Measurements from ENCODE around the gene PHF13.

The PHF13 gene

DNA sequence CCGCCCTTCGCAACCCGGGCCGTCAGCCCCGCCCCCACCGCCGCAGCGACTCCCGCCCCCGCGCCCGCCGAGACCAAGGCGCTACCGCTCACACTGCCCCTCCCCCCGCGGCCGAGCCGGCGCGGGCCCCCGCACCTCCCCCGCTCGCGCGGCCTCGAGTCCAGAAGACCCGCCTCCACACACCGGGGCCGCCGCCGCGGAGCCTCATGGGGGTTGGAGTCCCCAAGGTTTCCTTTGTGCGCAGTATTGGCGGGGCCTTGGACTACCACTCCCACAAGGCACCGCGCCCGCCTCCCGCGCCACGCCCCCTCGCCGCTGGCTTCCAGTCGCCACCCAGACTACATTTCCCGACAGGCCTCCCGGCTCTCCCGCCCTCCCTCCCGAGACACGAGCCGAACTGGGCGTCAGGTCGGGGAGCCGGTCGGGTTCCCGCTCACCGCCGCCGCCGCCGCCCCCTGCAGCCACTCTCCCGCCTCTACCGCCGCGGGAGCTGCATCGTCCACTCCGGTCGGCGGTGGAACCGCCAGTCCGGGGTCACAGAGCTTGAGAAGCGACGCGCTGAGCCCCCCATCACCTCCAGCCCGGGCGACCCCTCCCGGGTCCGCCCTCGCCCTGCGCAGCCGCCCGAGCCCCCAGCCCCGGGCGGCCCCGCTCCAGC is at the start of gene PHF13:
Gene PHF13 (plus strand): TSS at position 371 of the 658 bp plus-strand sequence. CDS start 336 bp downstream, outside the sequence.
- Histone ChIP-seq H3K4me3 (peak within 1 kb of the TSS; percentile 63 to 100 (median 97)), H3K27ac (peak within 1 kb of the TSS; percentile 72 to 98 (median 94))

DNA sequence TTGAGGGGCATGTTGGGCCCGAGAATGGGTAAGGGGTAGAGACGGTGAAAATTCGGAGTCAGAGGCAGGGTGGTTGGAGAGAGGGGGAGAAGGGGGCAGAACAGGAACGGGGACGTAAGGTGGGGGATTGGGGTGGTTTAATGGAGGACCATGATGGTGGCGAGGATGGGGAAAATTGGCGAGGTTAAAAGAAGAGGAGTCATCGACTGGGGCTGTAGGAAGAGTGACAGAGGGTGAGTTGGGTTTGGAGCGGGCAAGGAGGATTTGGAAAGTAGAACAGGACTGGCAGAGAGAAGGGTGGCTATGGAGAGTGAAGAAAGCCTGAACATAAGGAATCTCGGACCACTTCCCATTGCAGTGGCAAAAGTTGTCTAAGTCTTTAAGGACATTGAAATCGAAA is 44.5 kb upstream of the PHF13 start:
- H3K27ac ChIP-seq = no peak overlapping the region
- H3K4me3 ChIP-seq = no peak overlapping the region

DNA sequence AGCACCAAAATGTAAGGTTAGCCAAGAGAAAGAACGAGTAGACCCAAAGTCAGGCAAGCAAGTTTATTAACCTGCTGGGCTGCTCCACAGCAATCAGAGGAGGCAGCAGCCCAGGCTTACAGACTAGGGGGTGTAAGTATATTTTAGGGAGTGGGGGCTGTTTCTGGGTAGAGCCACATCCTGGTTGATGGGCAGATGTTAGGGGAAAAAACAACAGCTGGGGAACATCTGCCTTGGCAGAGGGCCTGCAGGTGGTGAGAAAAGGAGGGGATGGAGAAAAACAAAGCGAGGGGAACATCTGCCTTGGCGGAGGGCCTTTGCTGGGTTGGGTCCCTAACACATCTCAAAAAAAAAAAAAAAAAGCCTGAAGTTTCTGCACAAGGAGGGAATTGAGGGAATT is 43.4 kb upstream of the PHF13 start:
- no peak overlapping the region for H3K4me3 ChIP-seq
- no peak overlapping the region for H3K27ac ChIP-seq

DNA sequence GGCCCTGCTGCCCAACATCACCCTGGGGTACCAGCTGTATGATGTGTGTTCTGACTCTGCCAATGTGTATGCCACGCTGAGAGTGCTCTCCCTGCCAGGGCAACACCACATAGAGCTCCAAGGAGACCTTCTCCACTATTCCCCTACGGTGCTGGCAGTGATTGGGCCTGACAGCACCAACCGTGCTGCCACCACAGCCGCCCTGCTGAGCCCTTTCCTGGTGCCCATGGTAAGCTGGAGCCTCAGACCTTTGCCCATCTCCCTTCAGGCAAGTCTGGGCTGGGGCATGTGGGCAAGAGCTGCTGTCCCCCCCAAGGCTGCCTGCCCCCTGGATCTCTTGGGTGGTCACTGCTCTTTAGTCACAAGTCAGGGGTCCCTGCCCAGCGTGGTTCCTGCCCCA is 42.5 kb upstream of the PHF13 start:
- Histone ChIP-seq H3K4me3 (no peak overlapping the region), H3K27ac (no peak overlapping the region)

DNA sequence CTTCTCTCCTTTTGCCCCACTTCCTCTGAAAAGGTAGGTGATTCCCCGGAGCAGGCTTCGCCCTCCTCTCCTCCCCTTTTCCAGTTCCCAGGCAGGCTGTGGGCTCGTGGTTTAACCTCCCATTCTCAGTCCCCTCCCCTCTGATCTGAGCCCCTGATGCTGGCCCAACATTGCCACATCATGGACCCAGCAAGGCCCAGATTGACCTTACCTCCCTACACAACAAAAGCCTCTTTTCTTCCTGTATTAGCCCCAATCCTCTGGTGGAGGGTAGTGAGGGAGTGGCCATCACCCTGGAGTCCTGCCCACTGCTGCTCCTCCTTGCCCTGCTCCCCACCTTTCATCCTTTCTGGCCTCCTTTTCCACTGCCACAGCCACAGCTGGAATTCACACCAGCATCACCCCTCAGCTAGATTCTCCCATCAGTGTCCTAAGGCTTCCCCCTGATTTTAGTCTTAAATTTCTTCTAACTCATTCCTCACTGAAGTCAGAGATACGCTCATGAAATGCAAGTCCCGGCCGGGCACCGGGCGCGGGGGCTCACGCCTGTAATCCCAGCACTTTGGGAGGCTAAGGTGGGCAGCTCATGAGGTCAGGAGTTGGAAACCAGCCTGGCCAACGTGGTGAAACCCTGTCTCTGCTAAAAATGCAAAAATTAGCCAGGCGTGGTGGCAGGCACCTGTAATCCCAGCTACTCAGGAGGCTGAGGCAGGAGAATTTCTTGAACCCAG is 40.7 kb upstream of the PHF13 start:
- Histone ChIP-seq H3K4me3 (no peak overlapping the region), H3K27ac (no peak overlapping the region)

DNA sequence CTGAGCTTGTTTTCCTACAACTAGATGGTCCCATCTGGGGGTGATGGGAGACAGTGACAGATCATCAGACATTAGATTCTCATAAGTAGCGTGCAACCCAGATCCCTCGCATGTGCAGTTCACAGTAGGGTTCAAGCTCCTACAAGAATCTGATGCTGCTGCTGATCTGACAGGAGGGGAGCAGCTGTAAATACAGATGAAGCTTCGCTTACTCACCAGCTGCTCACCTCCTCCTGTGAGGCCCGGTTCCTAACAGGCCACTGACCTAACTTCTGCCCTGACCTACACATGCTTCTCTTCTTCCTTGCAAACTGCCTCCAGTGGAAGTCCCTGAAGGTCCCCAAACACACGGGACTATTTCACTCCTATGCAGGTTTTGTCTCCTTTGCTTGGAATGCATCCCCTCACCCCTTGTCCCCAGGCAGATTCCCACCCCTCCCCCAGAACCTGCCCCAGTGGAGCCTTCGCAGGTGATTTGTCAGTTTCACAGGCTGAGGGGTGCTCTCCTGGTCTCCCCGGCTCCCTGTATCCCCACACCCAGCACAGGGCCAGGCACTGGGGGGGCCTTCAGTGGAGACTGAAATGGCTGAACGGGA is 39.4 kb upstream of the PHF13 start:
- Histone ChIP-seq H3K4me3 (no peak overlapping the region), H3K27ac (no peak overlapping the region)

DNA sequence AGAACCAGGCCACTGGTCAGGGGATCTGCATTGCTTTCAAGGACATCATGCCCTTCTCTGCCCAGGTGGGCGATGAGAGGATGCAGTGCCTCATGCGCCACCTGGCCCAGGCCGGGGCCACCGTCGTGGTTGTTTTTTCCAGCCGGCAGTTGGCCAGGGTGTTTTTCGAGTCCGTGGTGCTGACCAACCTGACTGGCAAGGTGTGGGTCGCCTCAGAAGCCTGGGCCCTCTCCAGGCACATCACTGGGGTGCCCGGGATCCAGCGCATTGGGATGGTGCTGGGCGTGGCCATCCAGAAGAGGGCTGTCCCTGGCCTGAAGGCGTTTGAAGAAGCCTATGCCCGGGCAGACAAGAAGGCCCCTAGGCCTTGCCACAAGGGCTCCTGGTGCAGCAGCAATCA is 38.7 kb upstream of the PHF13 start:
- no peak overlapping the region for H3K4me3 ChIP-seq
- no peak overlapping the region for H3K27ac ChIP-seq

DNA sequence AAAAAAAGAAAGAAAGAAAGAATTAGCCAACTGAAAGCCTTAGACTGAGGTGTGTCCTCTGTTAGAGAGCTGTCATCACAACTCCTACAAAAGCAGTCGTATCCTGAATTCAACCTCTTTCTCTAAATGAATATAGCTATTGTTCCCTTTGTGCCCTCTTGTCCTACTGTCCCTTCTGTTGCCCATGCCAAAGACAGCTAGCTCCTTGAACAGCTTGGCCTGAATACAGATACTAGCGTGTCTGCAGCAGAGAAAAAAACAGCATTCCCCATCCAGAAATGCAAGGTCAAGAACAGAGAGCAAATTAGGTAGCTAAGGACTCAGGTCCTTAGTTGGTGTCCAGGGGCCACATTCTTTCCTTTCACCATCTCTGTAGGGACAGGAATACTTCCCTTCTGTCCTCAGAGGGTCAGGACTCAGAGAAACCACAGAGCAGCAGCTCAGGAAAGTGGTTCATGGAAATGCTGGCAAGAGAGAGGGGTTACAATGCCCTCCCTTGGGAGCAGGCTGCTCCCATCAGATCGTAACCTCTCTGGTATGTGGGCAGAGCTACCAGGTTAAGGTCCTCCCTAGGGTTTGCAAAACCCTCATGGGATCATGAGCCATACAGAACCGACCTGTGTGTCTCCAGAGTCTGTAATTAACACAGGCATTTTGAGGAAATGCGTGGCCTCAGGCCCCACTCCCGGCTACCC is 35.6 kb upstream of the PHF13 start:
- Histone ChIP-seq H3K4me3 (no peak overlapping the region), H3K27ac (no peak overlapping the region)

DNA sequence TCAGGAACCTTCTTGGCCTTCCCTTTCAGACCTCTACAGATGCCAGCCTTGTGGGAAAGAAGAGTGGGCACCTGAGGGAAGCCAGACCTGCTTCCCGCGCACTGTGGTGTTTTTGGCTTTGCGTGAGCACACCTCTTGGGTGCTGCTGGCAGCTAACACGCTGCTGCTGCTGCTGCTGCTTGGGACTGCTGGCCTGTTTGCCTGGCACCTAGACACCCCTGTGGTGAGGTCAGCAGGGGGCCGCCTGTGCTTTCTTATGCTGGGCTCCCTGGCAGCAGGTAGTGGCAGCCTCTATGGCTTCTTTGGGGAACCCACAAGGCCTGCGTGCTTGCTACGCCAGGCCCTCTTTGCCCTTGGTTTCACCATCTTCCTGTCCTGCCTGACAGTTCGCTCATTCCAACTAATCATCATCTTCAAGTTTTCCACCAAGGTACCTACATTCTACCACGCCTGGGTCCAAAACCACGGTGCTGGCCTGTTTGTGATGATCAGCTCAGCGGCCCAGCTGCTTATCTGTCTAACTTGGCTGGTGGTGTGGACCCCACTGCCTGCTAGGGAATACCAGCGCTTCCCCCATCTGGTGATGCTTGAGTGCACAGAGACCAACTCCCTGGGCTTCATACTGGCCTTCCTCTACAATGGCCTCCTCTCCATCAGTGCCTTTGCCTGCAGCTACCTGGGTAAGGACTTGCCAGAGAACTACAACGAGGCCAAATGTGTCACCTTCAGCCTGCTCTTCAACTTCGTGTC is 34.7 kb upstream of the PHF13 start:
- peak overlapping the region in 18 of 21 experiments; percentile 80 to 99 (median 94) for H3K27ac ChIP-seq
- H3K4me3 ChIP-seq = peak overlapping the region in 1 of 7 experiments; percentile 88

DNA sequence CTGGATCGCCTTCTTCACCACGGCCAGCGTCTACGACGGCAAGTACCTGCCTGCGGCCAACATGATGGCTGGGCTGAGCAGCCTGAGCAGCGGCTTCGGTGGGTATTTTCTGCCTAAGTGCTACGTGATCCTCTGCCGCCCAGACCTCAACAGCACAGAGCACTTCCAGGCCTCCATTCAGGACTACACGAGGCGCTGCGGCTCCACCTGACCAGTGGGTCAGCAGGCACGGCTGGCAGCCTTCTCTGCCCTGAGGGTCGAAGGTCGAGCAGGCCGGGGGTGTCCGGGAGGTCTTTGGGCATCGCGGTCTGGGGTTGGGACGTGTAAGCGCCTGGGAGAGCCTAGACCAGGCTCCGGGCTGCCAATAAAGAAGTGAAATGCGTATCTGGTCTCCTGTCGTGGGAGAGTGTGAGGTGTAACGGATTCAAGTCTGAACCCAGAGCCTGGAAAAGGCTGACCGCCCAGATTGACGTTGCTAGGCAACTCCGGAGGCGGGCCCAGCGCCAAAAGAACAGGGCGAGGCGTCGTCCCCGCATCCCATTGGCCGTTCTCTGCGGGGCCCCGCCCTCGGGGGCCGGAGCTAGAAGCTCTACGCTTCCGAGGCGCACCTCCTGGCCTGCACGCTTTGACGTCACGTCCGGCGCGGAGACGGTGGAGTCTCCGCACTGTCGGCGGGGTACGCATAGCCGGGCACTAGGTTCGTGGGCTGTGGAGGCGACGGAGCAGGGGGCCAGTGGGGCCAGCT is 34.0 kb upstream of the PHF13 start, which contains the start of gene ZBTB48:
Gene ZBTB48 (plus strand): TSS at position 621 of the 745 bp plus-strand sequence. CDS start 616 bp downstream, outside the sequence.
- Histone ChIP-seq H3K4me3 (peak within 1 kb of the TSS; percentile 79 to 97 (median 88)), H3K27ac (peak within 1 kb of the TSS; percentile 65 to 99 (median 94))

DNA sequence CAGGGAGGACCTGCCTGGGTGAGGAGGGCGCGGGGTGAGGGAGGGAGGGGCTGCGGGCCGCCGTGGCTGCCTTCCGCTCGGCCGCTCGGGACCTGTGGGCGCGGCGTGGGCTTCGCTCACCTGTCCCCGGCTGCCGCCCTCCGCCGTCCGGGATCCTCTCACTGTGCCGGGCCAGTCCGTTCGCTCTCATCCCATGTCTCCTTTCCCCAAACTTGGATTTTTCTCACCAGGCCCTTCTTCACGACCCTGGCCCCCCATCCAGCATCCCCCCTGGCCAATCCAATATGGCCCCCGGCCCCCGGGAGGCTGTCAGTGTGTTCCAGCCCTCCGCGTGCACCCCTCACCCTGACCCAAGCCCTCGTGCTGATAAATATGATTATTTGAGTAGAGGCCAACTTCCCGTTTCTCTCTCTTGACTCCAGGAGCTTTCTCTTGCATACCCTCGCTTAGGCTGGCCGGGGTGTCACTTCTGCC is 33.4 kb upstream of the PHF13 start:
- H3K4me3 ChIP-seq = peak overlapping the region; percentile 79 to 97 (median 88)
- peak overlapping the region; percentile 65 to 99 (median 94) for H3K27ac ChIP-seq

DNA sequence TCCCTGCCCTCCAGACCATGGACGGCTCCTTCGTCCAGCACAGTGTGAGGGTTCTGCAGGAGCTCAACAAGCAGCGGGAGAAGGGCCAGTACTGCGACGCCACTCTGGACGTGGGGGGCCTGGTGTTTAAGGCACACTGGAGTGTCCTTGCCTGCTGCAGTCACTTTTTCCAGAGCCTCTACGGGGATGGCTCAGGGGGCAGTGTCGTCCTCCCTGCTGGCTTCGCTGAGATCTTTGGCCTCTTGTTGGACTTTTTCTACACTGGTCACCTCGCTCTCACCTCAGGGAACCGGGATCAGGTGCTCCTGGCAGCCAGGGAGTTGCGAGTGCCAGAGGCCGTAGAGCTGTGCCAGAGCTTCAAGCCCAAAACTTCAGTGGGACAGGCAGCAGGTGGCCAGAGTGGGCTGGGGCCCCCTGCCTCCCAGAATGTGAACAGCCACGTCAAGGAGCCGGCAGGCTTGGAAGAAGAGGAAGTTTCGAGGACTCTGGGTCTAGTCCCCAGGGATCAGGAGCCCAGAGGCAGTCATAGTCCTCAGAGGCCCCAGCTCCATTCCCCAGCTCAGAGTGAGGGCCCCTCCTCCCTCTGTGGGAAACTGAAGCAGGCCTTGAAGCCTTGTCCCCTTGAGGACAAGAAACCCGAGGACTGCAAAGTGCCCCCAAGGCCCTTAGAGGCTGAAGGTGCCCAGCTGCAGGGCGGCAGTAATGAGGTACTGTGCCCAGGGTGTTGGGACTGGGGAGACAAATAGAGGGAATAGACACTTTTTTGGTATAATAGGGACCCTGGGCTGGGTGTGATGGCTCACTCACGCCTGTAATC is 32.7 kb upstream of the PHF13 start:
- Histone ChIP-seq H3K27ac (peak overlapping the region in 20 of 21 experiments; percentile 80 to 99 (median 94)), H3K4me3 (peak overlapping the region; percentile 79 to 97 (median 88))

DNA sequence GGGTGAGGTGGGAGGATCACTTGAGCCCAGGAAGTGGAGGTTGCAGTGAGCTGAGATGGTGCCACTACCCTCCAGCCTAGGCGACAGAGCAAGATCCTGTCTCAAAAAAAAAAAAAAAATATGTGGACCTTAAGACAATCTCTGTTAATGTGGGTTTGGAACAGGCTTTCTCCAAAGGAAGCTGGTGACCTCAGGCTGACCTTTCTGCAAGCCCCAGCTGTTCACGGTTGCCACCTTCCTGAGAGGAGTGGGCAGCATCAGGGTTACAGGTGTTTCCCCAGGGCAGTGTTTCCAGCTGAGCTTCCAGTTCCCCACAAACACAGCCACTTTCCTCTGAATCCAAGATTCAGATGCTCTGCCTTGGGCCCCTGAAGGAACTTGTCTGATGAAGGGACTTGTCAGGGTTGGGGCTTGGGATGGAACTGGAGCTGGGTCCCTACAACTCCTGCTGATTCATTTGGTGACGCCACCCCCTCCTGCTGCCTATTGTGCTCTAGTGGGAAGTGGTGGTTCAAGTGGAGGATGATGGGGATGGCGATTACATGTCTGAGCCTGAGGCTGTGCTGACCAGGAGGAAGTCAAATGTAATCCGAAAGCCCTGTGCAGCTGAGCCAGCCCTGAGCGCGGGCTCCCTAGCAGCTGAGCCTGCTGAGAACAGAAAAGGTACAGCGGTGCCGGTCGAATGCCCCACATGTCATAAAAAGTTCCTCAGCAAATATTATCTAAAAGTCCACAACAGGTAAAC is 31.8 kb upstream of the PHF13 start:
- Histone ChIP-seq H3K27ac (peak overlapping the region in 7 of 21 experiments; percentile 15 to 99 (median 94)), H3K4me3 (no peak overlapping the region)

DNA sequence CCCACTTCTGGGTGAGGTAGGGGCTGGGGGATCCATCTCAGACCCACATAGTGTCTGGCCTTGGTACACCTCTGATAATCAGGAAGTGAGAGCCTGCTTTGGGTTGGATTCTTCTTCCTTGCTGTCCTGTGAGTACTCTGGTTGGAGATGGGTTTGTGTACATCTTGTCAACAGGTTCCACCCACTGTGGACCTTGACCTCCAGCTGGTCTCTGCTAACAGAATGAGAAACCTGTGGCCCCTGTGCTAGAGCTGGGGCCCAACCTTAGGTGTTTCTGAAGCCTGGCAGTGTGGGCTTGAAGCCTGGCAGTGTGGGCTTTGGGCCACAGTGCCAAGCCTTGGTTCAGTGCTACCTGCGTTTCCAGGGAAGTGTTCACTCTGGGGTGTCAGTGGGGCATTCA is 31.2 kb upstream of the PHF13 start:
- Histone ChIP-seq H3K4me3 (no peak overlapping the region), H3K27ac (peak overlapping the region in 2 of 21 experiments; percentile 15 to 94)

DNA sequence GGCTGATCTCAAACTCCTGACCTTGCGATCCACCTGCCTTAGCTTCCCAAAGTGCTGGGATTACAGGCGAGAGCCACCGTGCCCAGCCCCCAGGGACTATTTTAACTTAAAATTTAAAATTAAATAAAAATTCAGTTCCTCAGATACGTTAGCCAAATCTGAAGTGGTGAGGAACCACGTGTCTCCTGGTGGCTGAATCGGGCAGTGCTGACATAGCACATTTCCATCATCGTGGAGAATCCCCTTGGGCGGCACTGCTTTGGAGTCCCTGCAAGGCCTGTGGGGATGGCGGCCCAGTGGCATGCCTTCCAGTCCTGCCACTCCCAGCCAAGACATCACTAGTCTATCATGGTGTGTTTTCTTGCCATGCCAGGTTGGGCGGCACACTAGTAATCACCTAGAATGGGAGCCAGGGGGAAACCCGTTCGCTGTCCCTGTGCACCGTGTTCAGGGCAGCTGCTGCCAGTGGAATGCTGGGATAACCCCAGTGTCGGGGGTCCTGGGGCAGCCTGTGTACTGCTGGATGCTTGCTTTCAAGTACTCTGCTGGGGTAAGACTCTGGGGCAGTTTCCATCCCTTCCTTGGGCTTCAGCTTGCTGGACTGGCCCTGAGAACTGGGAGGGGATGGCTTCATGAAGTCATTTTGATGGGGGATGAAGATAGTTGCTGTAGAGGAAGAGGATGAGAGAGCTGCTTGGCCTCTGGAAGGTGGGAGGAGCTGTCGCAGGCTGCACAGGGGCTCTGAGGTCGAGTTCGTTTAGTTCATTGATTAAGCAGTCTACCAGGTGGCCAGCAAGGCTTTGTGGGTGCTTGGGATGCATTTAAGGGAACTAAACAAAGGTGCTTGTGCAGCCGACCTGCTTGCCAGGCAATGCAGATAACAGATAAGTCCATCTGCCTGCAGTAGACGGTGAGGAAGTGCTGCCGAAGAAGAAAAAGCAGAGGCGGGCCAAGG is 29.1 kb upstream of the PHF13 start:
- H3K27ac ChIP-seq = no peak overlapping the region
- H3K4me3 ChIP-seq = no peak overlapping the region

All from skin epidermis (tissue), 12 donors.